SJSA1 (cell line): Measurements from ENCODE around the gene SOX18. TPM values are rescaled to one million over a fixed set of nuclear protein-coding genes. Genes with fewer than 3 reads are reported as not detected.

Source experiments
- DNase-seq, 2 experiments: peaks; one replicate each; pipeline ENCODE4 v3.0.0-alpha.2; 2015 to 2020; ENCODE audit warnings: low spot score in 2 of 2, low read depth in 1 of 2
- H3K27ac ChIP-seq: fragments of 250-450 bp; sonication (Bioruptor Pico); 2 replicates; pipeline ENCODE4 v1.5.1; 2020; ENCODE audit warnings: mild to moderate bottlenecking, moderate library complexity
- H3K27me3 ChIP-seq: fragments of 250-450 bp; sonication (Bioruptor Pico); replicated peaks from 2 replicates; pipeline ENCODE4 v1.5.1; 2020; ENCODE audit warnings: mild to moderate bottlenecking, moderate library complexity
- H3K36me3 ChIP-seq: fragments of 250-450 bp; sonication (Bioruptor Pico); 2 replicates; pipeline ENCODE4 v1.5.1; 2020; ENCODE audit warnings: mild to moderate bottlenecking
- H3K4me1 ChIP-seq: fragments of 250-450 bp; sonication (Bioruptor Pico); replicated peaks from 2 replicates; pipeline ENCODE4 v1.6.1; 2021; ENCODE audit warnings: mild to moderate bottlenecking
- H3K4me3 ChIP-seq: fragments of 250-450 bp; sonication (Bioruptor Pico); 2 replicates; pipeline ENCODE4 v1.5.1; 2020; ENCODE audit warnings: mild to moderate bottlenecking
- H3K9me3 ChIP-seq: fragments of 250-450 bp; sonication (Bioruptor Pico); replicated peaks from 2 replicates; pipeline ENCODE4 v1.5.1; 2020; ENCODE audit warnings: mild to moderate bottlenecking
- total RNA-seq: library from RNA; depleted of rRNA; stranded (reverse); fragments of >200 nt; shearing (Covaris generic); gene quantifications from 2 replicates; pipeline ENCODE4 v1.2.3, GENCODE V29; 2014

Gene SOX18
- total RNA-seq, 1 experiment from 2014 or later, result 70.0 TPM

DNA sequence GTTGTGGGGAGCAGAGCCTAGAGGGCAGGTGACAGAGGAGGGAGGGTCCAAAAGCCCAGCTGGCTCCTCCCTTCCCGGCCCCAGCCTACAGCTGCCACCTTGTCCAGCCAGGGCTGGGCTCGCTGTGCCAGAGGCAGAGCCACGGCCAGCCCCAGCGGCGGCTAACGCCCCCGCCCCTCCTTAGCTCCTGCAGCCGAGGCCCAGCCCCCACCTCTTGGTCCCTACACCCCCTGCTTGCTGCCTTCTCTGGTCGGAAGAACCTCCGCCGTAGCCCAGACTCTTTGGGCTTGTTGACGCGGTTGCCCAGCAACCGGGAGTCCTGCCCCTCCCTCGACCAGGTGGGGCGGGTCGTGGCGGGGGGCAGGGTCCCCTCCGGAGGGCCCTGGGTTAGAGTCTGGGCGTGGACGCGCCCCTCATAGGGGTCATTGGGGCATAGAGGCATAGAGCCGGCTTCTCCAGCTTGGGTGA, 35.3 kb upstream of the SOX18 start:
- Histone ChIP-seq H3K9me3 (peaks cover 6% of the 10 kb centered on the region), H3K36me3 (no peaks in the 10 kb centered on the region; the same call in 1 of the 2 replicates), H3K4me1 (peaks cover 19% of the 10 kb centered on the region), H3K27me3 (peaks cover 43% of the 10 kb centered on the region), H3K27ac (no peak overlapping the region), H3K4me3 (no peak overlapping the region)
- DNase-seq, result no peak

DNA sequence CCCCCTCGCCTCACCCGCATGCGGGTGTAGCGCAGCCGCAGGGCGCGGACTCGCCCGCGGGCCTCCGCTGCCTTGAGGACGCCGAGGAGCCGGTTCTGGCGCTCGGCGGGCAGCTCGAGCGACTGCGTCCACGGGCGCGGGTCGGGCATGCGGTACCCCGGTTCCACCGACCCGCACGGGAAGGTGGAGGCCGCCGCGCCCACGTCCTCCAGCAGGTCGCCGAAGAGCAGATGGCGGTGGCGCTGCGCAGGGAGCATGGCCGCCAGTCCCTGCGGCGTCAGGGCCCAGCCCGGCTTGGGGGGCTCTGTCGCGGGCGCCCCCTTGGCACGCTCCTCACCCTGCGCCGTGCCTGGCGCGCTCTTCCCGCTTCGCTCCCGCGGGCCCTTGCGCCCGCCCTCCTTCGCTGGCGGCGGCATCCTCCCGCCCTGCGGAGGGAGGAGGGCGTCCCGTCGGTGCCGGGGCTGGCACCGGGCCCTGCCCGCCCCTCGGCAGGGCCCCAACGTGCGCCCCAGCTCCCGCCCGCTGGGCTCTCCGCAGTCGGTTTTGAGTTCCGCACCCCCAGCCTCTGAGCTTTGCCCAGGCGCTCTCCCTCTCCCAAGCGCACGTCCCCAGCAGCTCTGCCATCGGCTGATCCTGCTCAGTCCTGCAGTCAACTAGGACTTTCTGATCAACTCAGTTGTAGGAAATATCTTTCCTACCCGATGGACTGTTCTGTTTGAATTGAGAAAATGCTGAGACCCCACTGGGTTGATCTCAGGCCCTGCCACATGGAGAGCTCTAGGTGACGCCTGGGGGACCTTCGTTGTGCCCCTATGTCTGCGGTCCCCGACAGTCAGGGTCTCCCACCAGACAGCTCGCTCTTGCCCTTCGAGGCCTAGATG, 34.6 kb upstream of the SOX18 start, which contains the start of gene LKAAEAR1:
LKAAEAR1 (minus strand) TSS at position 595 of the 881 bp plus-strand sequence; CDS start at position 416, 179 bp downstream.
- no peak for DNase-seq
- H3K4me3 ChIP-seq, result peak within 1 kb of the TSS; percentile 35
- peaks cover 6% of the 10 kb centered on the region for H3K9me3 ChIP-seq
- no peaks in the 10 kb centered on the region; the same call in 1 of the 2 replicates for H3K36me3 ChIP-seq
- no peak within 1 kb of the TSS for H3K27ac ChIP-seq
- peaks cover 36% of the 10 kb centered on the region for H3K27me3 ChIP-seq
- peaks cover 26% of the 10 kb centered on the region for H3K4me1 ChIP-seq

DNA sequence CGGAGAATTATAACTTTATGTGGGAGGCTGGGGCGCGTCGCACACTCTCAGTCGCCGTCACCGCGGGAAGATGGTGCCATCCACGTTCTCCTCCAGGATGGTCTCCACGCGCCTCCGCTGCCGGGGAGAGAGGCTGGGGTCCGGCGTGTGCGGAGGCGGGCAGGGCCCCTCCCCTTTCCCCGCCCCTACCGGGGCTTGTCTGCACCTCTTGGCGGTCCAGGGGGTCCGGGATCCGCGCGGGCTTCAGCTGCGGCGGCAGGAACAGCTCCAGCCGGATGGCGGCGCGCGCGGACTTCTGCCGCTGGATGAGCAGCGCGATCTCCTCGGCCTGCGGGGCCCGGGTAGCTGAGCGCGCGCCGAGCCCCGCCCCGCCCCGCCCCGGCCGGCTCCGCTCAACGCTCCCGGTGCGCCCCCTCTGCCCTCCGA, 34.0 kb upstream of the SOX18 start:
- H3K36me3 ChIP-seq, result no peaks in the 10 kb centered on the region; the same call in 1 of the 2 replicates
- H3K27me3 ChIP-seq, result peaks cover 36% of the 10 kb centered on the region
- DNase-seq, result peak; percentile 59 to 80
- peaks cover 32% of the 10 kb centered on the region for H3K4me1 ChIP-seq
- peak overlapping the region; percentile 35 for H3K4me3 ChIP-seq
- no peak overlapping the region for H3K27ac ChIP-seq
- peaks cover 6% of the 10 kb centered on the region for H3K9me3 ChIP-seq

- H3K27me3 ChIP-seq, result peaks cover 36% of the 10 kb centered on the region
- H3K36me3 ChIP-seq, result no peaks in the 10 kb centered on the region; the same call in 1 of the 2 replicates
- H3K4me1 ChIP-seq, result peaks cover 37% of the 10 kb centered on the region
- no peak overlapping the region for H3K27ac ChIP-seq
- H3K9me3 ChIP-seq, result peaks cover 4% of the 10 kb centered on the region
- no peak for DNase-seq
- H3K4me3 ChIP-seq, result peak overlapping the region; percentile 35
These were observed 33.5 kb upstream of the SOX18 start for GRCh38 chr20:64082820-64083377.

DNA sequence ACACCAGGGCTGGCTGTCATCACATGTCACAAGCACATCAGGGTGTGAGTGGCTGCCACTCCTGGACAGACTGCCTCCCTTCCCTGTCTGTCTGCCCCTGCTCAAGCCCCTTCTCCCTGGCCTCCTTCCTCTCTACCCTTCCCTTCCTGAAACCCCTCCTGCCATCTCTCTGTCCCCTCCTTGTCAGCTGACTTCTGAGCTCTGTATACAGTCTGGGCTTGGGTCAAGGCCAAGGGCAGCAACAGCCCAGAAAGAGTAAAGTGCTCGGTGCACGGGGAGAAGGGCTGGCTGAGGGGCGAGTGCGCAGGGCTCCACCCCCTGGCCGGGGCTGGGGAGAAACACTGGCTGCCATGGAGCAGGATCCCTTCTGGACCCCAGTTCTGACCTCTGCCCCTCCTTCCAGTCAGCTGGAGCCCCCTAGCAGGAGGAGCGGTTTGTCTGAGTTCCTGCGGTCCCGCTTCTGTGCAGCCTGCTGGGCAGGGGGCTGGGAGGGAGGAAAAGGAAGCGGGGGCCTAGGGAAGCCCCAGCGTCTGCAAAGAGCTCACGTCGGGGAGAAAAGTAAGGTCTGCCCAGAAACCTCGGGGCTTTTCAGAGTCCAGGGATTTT, 32.8 kb upstream of the SOX18 start:
- H3K27ac ChIP-seq, result no peak overlapping the region
- no peak overlapping the region for H3K4me3 ChIP-seq
- peaks cover 36% of the 10 kb centered on the region for H3K27me3 ChIP-seq
- no peak for DNase-seq
- H3K4me1 ChIP-seq, result peaks cover 39% of the 10 kb centered on the region
- no peaks in the 10 kb centered on the region; the same call in 1 of the 2 replicates for H3K36me3 ChIP-seq
- no peaks in the 10 kb centered on the region for H3K9me3 ChIP-seq

DNA sequence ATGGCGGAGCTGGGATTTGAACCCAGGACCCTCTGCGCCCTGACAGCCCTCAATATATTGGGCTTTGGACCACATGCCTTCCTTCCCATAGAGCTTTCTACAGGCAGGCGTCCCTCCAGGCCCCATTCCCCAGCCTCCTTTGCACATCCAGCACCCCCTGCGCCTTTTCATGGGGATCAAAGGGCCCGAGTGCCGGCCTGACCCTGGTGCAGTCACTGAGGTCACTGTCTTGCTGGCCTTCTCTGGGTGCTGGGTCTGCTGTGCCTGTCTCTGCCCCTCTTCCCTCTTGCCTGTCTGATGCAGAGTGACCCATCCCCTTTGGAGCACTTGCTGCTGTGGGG, 32.2 kb upstream of the SOX18 start:
- DNase-seq, result no peak
- Histone ChIP-seq H3K9me3 (no peaks in the 10 kb centered on the region), H3K27me3 (peaks cover 36% of the 10 kb centered on the region), H3K27ac (no peak overlapping the region), H3K4me3 (no peak overlapping the region), H3K4me1 (peaks cover 39% of the 10 kb centered on the region), H3K36me3 (no peaks in the 10 kb centered on the region; the same call in 1 of the 2 replicates)

- no peak overlapping the region for H3K4me3 ChIP-seq
- peaks cover 4% of the 10 kb centered on the region; the same call in 1 of the 2 replicates for H3K36me3 ChIP-seq
- DNase-seq, result no peak
- peaks cover 30% of the 10 kb centered on the region for H3K27me3 ChIP-seq
- H3K27ac ChIP-seq, result no peak overlapping the region
- H3K4me1 ChIP-seq, result peaks cover 39% of the 10 kb centered on the region
- no peaks in the 10 kb centered on the region for H3K9me3 ChIP-seq
These were observed 31.6 kb upstream of the SOX18 start for GRCh38 chr20:64080813-64081623.

DNA sequence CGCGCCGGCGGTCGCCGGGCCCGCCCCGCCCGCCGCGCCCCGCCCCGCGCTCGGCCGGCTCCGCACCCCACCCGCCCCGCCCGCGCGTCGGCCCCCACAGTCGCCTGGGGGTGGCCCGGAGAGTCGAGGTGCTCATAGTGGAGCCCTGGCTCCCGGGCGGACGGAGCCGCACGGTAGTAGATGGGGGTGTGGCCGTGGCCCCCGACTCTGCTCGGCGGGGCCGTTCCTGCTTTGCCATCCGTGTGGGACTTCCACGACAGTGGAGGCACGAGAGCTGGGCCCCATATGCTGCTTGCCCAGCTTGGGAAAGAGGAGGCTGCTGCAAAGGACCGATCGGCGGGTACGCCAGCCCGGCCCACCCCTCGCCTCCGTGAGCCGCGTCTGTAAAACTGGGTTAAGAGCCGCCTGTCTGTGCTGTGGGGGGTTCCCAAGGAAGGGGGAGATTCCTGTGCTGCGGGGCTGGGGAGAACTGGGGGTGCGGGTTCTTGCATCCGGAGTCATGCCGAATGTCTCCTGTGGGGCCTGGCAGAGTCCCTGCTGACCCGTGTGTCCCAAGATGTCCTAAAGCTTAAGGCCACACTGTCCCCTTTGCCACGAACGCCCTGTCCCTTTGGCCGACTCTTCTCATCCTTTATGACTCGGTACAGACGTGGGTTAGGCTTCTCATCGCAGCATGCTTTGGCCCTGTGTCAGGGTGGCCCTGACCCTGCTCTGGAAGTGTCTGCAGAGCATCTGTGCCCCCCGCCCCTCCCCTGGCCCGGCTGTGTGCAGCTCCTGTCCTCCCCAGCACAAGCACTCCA, 30.8 kb upstream of the SOX18 start, which contains the start of gene OPRL1:
OPRL1 (plus strand) TSS at position 70 of the 800 bp plus-strand sequence. CDS start 12,639 bp downstream, outside the sequence.
- H3K27me3 ChIP-seq, result peaks cover 24% of the 10 kb centered on the region
- H3K4me1 ChIP-seq, result peaks cover 39% of the 10 kb centered on the region
- no peak within 1 kb of the TSS for H3K27ac ChIP-seq
- H3K4me3 ChIP-seq, result peak within 1 kb of the TSS; percentile 60
- H3K36me3 ChIP-seq, result peaks cover 5% of the 10 kb centered on the region; the same call in 1 of the 2 replicates
- DNase-seq, result no peak
- no peaks in the 10 kb centered on the region for H3K9me3 ChIP-seq

GRCh38 chr20:64079273-64080012, 30.0 kb upstream of the SOX18 start, which contains the start of gene RGS19:
Gene RGS19, minus strand, starts transcription at chr20:64079518. Its CDS starts 2,632 bp downstream, at chr20:64076886.
- H3K36me3 ChIP-seq, result peaks cover 8% of the 10 kb centered on the region
- peak; percentile 62 to 68 for DNase-seq
- no peak within 1 kb of the TSS for H3K27ac ChIP-seq
- H3K4me3 ChIP-seq, result peak within 1 kb of the TSS; percentile 60
- H3K27me3 ChIP-seq, result peaks cover 16% of the 10 kb centered on the region
- H3K4me1 ChIP-seq, result peaks cover 47% of the 10 kb centered on the region
- no peaks in the 10 kb centered on the region for H3K9me3 ChIP-seq

GRCh38 chr20:64078934-64079272, 29.5 kb upstream of the SOX18 start:
- DNase-seq, result no peak
- H3K4me1 ChIP-seq, result peaks cover 48% of the 10 kb centered on the region
- peak overlapping the region; percentile 60 for H3K4me3 ChIP-seq
- peaks cover 14% of the 10 kb centered on the region for H3K36me3 ChIP-seq
- no peak overlapping the region for H3K27ac ChIP-seq
- no peaks in the 10 kb centered on the region for H3K9me3 ChIP-seq
- peaks cover 10% of the 10 kb centered on the region for H3K27me3 ChIP-seq

DNA sequence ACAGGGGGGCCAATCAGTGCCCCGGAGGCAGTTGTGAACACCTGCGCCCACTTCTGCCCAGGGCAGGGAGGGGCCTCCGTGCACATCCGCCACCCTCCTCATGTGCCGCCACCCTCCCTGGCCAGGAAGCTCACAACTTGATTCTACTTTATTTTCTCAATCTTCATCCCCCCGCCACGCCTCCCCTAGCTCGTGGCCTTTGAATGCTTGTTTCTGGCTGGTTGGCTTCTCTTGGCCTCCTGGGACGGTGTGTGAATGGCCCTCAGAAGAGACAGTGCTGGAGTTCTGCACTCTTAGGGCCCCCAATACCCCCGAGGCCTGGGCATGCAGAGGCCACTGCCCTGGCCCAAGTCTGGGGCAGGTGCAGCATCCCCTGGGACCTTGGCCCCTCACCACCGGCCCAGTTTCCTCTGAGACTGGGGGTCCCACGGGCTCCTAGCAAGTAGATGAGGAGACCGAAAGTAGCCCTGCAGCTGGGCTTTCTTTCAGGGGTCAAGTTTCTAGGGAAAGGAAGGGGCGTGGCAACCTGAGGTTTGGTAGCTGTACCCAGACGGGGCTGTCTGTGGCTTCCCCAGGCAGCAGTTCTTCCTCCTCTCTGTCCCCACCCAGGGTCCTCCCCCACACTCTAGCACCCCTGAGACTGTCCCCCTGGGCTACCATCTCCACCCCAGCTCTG, 28.6 kb upstream of the SOX18 start:
- Histone ChIP-seq H3K9me3 (no peaks in the 10 kb centered on the region), H3K4me1 (peaks cover 39% of the 10 kb centered on the region), H3K4me3 (no peak overlapping the region), H3K36me3 (peaks cover 22% of the 10 kb centered on the region), H3K27me3 (peaks cover 2% of the 10 kb centered on the region; the same call in 1 of the 2 replicates), H3K27ac (no peak overlapping the region)
- DNase-seq, result no peak
